GM12801 (cell line): Measurements from ENCODE around the gene ANKS1A.

Experiments used
- TF ChIP-seq, protein P1 (sequence below): IDR thresholded peaks from one replicate; pipeline ENCODE4 v1.5.1; 2011; ENCODE audit warnings: control low read depth; ENCODE audit not compliant: insufficient read length; ENCODE audit errors: extremely low read depth

ANKS1A gene

GRCh38 chr6:34904990-34905613 lies 16.0 kb downstream of the ANKS1A start:
- TF ChIP-seq, protein P1, sequence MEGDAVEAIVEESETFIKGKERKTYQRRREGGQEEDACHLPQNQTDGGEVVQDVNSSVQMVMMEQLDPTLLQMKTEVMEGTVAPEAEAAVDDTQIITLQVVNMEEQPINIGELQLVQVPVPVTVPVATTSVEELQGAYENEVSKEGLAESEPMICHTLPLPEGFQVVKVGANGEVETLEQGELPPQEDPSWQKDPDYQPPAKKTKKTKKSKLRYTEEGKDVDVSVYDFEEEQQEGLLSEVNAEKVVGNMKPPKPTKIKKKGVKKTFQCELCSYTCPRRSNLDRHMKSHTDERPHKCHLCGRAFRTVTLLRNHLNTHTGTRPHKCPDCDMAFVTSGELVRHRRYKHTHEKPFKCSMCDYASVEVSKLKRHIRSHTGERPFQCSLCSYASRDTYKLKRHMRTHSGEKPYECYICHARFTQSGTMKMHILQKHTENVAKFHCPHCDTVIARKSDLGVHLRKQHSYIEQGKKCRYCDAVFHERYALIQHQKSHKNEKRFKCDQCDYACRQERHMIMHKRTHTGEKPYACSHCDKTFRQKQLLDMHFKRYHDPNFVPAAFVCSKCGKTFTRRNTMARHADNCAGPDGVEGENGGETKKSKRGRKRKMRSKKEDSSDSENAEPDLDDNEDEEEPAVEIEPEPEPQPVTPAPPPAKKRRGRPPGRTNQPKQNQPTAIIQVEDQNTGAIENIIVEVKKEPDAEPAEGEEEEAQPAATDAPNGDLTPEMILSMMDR = no peak

- TF ChIP-seq, protein P1 = no peak
These were observed 17.8 kb downstream of the ANKS1A start for GRCh38 chr6:34906826-34907225.

DNA sequence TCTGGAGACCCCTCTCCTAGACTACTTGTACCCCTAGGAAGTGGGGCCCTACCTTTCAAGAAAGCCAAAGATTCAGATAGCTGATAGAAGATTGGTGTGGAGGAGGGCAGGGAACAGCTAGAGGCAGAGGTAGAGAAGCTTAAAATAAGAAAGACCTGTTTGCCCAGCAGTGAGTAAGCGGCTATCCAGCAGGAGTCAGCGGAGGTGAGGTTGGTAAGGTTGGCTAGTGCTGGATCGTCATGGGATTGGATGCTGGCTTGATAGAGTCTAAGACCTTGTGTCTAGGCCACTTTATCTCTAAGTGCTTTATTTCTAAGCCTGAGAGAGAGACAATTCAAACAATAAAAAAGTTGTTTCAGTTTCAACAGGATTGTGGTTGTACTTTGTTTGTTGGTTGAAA lies 19.1 kb downstream of the ANKS1A start:
- TF ChIP-seq, protein P1 = no peak

DNA sequence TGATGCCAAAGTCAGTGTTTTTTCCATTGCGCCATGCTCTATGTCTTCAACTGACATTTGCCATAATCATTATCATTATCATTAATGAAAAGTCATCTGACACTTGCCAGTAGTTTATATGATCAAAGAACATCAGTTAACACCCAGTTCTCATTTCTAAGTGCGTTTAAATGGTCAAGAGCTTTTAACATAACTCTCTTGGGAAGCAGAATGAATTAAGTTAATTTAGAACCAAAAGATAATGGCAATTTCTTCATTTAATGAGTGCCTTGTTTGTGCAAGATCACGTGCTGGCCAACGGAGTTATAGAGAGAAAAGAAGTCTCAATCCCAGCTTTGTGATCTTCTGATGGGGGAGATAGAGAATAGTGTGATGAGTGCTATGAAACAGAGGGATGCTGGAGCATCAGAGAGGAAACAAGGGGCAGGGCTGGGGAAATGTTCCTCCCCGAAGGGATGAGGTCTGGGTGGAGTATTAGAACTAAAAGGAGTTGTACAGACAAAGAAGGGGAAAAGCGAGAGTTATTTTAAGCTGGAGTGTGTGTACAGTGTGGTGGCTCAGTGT lies 20.3 kb downstream of the ANKS1A start:
- TF ChIP-seq, protein P1 = no peak

GRCh38 chr6:34911822-34912221 lies 22.8 kb downstream of the ANKS1A start:
- TF ChIP-seq, protein P1 = no peak

DNA sequence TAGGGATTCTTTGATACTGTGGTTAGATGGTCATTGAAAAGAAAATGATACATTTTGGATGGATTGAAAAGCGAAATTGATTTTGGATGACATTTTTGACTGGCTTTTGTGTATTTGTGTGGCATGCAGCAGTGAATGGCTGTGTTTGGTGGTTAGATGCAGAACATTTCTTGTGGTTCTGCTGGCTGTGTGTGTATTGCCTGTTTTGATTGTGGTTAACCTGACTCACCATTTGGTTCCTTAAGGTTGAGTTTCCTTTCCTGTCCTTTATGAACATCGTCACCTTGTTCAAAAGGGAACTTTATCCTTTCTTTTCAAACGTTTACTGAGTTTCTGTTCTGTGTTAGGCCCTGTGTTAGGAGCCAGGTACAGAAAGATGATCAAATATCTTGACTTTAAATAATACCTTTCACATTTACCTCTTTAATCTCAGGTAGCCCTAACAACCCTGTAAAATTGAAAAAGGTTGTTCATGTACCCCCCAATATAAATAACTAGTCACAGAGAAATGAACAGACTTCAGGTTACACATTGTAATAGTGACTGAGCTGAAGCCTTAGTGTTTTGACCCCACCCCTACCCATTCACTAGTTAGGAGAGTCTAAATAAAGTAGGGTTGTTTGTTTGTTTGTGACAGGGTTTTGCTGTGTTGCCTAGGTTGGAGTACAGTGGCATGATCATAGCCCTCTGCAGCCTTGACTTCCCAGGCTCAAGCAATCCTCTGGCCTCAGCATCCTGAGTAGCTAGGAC lies 23.8 kb downstream of the ANKS1A start:
- TF ChIP-seq, protein P1 = no peak

DNA sequence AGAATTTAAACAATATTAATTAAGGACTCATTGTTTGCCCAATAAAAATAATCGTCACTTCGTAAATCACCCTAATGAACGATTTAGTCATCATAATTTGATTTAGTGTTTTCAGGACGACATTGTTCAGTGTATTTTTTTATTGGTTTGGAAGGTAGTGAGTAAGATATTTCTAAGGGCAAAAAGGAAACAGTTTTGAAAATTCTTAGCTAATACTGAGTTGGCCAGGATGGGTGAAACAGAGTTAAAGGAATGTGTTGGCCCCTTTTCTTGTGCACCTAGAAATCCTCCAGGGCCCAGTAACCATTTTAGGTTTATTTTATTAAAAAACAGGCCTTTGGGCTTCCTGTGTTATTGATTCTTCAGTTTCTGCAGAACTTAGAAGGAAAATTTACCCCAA lies 25.3 kb downstream of the ANKS1A start:
- TF ChIP-seq, protein P1 = no peak
